HEK293 (cell line): ENCODE results near the gene BOD1.

Experiments
- CTCF ChIA-PET: fragments of 350-600 bp; formaldehyde crosslinking; extraction: SDS; loops from one replicate; lab custom pipeline; 2021; ENCODE audit warnings: antibody characterized with exemption; lab: Yijun Ruan, JAX
- POLR2A ChIA-PET: fragments of 300-600 bp; formaldehyde crosslinking; extraction: SDS; loops from one replicate; lab custom pipeline; 2020; ENCODE audit warnings: antibody characterized with exemption, inconsistent platforms; lab: Yijun Ruan, JAX
- H3K27ac ChIP-seq: fragments of 200-500 bp; sonication (Bioruptor generic); 2 replicates; pipeline ENCODE4 v1.5.1; 2014; ENCODE audit warnings: low read depth, low read length, control low read depth, inconsistent platforms; ENCODE audit errors: extremely low read depth
- H3K36me3 ChIP-seq, 2 experiments: fragments of 200-500 bp in 1 of 2; sonication (Bioruptor generic) in 1 of 2; 1 replicate in 1 of 2; 2 replicates in 1 of 2; pipeline ENCODE4 v1.5.1; 2014 to 2017; ENCODE audit warnings: inconsistent platforms in 2 of 2, low read length in 2 of 2; ENCODE audit not compliant: control insufficient read depth in 2 of 2, insufficient read depth in 1 of 2
- H3K4me1 ChIP-seq: fragments of 200-500 bp; sonication (Bioruptor generic); 2 replicates; pipeline ENCODE4 v1.5.1; 2014; ENCODE audit warnings: mild to moderate bottlenecking, low read length, inconsistent platforms; ENCODE audit not compliant: control insufficient read depth, insufficient read depth
- H3K4me3 ChIP-seq: 2 replicates; pipeline ENCODE4 v1.5.1; 2011; ENCODE audit warnings: low read depth, mild to moderate bottlenecking, control low read depth, low read length, moderate library complexity
- H3K9me3 ChIP-seq: fragments of 200-500 bp; sonication (Bioruptor generic); 2 replicates; pipeline ENCODE4 v1.5.1; 2014; ENCODE audit warnings: low read depth, low read length, inconsistent platforms; ENCODE audit not compliant: control insufficient read depth, insufficient read depth
- BCL11A ChIP-seq: fragments of 450-650 bp; formaldehyde crosslinking; IDR thresholded peaks from 2 replicates; pipeline ENCODE4 v1.5.1; 2016; ENCODE audit warnings: low read depth, missing biosample characterization, missing genetic modification characterization
- HOXA7 ChIP-seq: sonication (generic); formaldehyde crosslinking; IDR thresholded peaks from 2 replicates; pipeline ENCODE4 v1.8.1; 2022; ENCODE audit warnings: missing genetic modification reagents, borderline replicate concordance
- HOXC10 ChIP-seq: sonication (generic); formaldehyde crosslinking; IDR thresholded peaks from 2 replicates; pipeline ENCODE4 v1.8.1; 2023; ENCODE audit warnings: mild to moderate bottlenecking, missing genetic modification reagents
- SETDB1 ChIP-seq: IDR thresholded peaks from one replicate; pipeline ENCODE4 v1.6.1; 2017; ENCODE audit warnings: mild to moderate bottlenecking, low read length, moderate library complexity, mixed read lengths; ENCODE audit not compliant: insufficient read length
- TCF7L2 ChIP-seq: IDR thresholded peaks from 2 replicates; pipeline ENCODE4 v1.6.1; 2011; ENCODE audit warnings: low read depth, mild to moderate bottlenecking, inconsistent platforms, low read length, moderate library complexity, borderline replicate concordance
- TRIM28 ChIP-seq: IDR thresholded peaks from 2 replicates; pipeline ENCODE4 v1.6.1; 2011; ENCODE audit warnings: low read length, control low read depth, borderline replicate concordance
- WT1 ChIP-seq: fragments of 450-650 bp; formaldehyde crosslinking; IDR thresholded peaks from 2 replicates; pipeline ENCODE4 v1.5.1; 2016; ENCODE audit warnings: missing biosample characterization, missing genetic modification characterization
- ZBTB7A ChIP-seq: fragments of 450-650 bp; formaldehyde crosslinking; IDR thresholded peaks from 2 replicates; pipeline ENCODE4 v1.5.1; 2016; ENCODE audit warnings: low read depth, missing biosample characterization, missing genetic modification characterization
- ZNF112 ChIP-seq: fragments of 450-650 bp; formaldehyde crosslinking; IDR thresholded peaks from 2 replicates; pipeline ENCODE4 v1.5.0; 2017; ENCODE audit warnings: missing biosample characterization, missing genetic modification characterization
- ZNF37A ChIP-seq: fragments of 450-650 bp; IDR thresholded peaks from 2 replicates; pipeline ENCODE4 v1.5.1; 2018; ENCODE audit warnings: missing biosample characterization, missing genetic modification characterization
- ZNF530 ChIP-seq: fragments of 450-650 bp; formaldehyde crosslinking; IDR thresholded peaks from 2 replicates; pipeline ENCODE4 v1.5.1; 2016; ENCODE audit warnings: low read depth, missing biosample characterization, missing genetic modification characterization
- ZNF549 ChIP-seq: fragments of 450-650 bp; IDR thresholded peaks from 2 replicates; pipeline ENCODE4 v1.5.1; 2018; ENCODE audit warnings: missing biosample characterization, missing genetic modification characterization, mild to moderate bottlenecking, inconsistent platforms, moderate library complexity
- TF ChIP-seq, protein P1 (sequence below): fragments of 450-650 bp; IDR thresholded peaks from 2 replicates; pipeline ENCODE4 v1.5.1; 2018; ENCODE audit warnings: missing biosample characterization, mild to moderate bottlenecking, missing genetic modification characterization
- TF ChIP-seq, protein P2 (sequence below): fragments of 450-650 bp; formaldehyde crosslinking; optimal IDR thresholded peaks from 2 replicates; pipeline ENCODE3; 2016; ENCODE audit warnings: missing biosample characterization, mild to moderate bottlenecking, missing genetic modification characterization
- TF ChIP-seq, protein P3 (sequence below): fragments of 450-650 bp; formaldehyde crosslinking; IDR thresholded peaks from 2 replicates; pipeline ENCODE4 v1.5.1; 2016; ENCODE audit warnings: missing biosample characterization, missing genetic modification characterization
- TF ChIP-seq, protein P4 (sequence below): fragments of 450-650 bp; formaldehyde crosslinking; IDR thresholded peaks from 2 replicates; pipeline ENCODE4 v1.5.1; 2016; ENCODE audit warnings: missing biosample characterization, missing genetic modification characterization
- TF ChIP-seq, protein P5 (sequence below): fragments of 450-650 bp; formaldehyde crosslinking; IDR thresholded peaks from 2 replicates; pipeline ENCODE4 v1.5.1; 2016; ENCODE audit warnings: missing biosample characterization, missing genetic modification characterization
- TF ChIP-seq, protein P6 (sequence below): IDR thresholded peaks from 2 replicates; pipeline ENCODE4 v1.6.1; 2011; ENCODE audit warnings: mild to moderate bottlenecking, low read depth, low read length, borderline replicate concordance
- TF ChIP-seq, protein P7 (sequence below): fragments of 450-650 bp; formaldehyde crosslinking; IDR thresholded peaks from 2 replicates; pipeline ENCODE4 v1.5.1; 2016; ENCODE audit warnings: missing biosample characterization, missing genetic modification characterization
- TF ChIP-seq, protein P8 (sequence below): fragments of 450-650 bp; formaldehyde crosslinking; IDR thresholded peaks from 2 replicates; pipeline ENCODE4 v1.5.1; 2017; ENCODE audit warnings: missing biosample characterization, mild to moderate bottlenecking, missing genetic modification characterization, moderate library complexity

Gene BOD1

DNA sequence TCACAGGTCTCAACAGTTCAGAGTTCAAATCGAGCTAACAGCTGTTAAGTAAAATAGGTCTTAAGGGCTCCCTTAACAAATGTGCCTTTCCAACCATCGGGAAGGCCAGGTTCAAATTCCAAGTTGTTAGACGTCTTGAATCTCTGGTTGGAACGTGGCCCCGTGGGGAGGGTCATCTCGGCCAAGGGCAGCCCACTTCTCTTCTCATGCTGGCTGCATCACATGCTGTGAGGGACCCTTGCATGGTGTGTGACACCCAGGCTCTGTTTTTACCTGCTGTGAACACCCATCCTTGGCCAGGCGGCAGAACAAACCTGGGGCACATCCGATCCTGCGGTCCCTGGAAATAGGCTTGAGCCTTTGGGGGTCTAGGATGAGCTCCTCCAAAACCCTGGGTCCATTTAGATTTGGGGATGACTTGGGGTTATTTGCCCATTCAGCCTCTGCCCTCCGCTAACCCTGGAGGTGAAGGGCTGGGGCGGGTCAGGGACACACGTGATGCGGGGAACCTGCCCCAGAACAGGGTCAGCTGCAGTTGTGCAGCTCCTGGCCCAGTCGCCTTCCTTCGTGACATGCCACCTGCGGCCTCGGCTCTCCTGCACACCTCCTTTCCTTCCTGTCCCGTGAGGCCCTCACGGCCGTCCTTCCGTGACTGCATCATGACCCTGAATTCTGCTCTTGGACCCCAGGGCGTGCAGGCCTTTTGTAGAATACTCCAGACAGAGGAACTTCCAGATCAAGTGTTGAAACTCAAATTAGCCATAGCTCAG lies 45.9 kb downstream of the BOD1 start:
- Histone ChIP-seq H3K4me3 (no peak overlapping the region), H3K9me3 (no peaks in the 10 kb centered on the region), H3K36me3 (no peaks in the 10 kb centered on the region), H3K4me1 (0 out of 2 replicates have a peak, but pooled peaks cover 3% of the 10 kb centered on the region), H3K27ac (no peak overlapping the region)
- TF ChIP-seq, protein P1, sequence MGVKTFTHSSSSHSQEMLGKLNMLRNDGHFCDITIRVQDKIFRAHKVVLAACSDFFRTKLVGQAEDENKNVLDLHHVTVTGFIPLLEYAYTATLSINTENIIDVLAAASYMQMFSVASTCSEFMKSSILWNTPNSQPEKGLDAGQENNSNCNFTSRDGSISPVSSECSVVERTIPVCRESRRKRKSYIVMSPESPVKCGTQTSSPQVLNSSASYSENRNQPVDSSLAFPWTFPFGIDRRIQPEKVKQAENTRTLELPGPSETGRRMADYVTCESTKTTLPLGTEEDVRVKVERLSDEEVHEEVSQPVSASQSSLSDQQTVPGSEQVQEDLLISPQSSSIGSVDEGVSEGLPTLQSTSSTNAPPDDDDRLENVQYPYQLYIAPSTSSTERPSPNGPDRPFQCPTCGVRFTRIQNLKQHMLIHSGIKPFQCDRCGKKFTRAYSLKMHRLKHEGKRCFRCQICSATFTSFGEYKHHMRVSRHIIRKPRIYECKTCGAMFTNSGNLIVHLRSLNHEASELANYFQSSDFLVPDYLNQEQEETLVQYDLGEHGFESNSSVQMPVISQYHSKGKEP (tag by site-specific recombination), result no peak
- TF ChIP-seq ZNF549 (tag by site-specific recombination) (no peak), SETDB1 (no peak), ZNF37A (tag by site-specific recombination) (no peak), BCL11A (tag by site-specific recombination) (no peak), HOXA7 (CRISPR knock-in tag) (no peak)
- POLR2A ChIA-PET, result no interaction called here
- CTCF ChIA-PET, result interaction anchor here (0.6 to 1.8 kb wide), 6 partner anchors 8 to 453 kb away, joined by 3 to 4 read pairs (median 3); no protein-coding TSS in a partner anchor

DNA sequence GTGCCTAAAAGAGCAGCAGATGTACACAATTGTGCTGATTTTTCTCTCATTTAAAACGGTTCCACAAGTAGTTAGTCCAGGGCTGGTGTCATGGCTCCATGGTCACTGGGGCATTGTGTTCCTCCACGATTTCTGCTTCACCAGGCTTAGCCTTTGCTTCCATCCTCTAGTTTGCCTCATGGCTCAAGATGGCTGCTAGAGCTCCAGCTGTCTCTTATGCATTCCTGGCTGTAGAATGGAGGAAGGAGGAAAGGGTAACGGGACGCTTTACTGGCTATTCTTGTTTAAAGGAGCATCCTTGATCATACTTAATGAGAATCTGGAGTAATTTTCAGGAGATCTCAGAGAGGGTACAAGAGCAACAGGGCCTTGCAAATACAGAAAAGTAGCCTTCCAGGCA lies 47.7 kb downstream of the BOD1 start:
- ChIA-PET POLR2A (no interaction called here), CTCF (interaction anchor here (0.7 kb wide), 1 partner anchor 87 kb away, joined by 3 read pairs; no protein-coding TSS in a partner anchor)
- H3K4me3 ChIP-seq, result no peak overlapping the region
- H3K9me3 ChIP-seq, result no peaks in the 10 kb centered on the region
- no peak overlapping the region for H3K27ac ChIP-seq
- H3K4me1 ChIP-seq, result 0 out of 2 replicates have a peak, but pooled peaks cover 3% of the 10 kb centered on the region
- no peaks in the 10 kb centered on the region for H3K36me3 ChIP-seq
- TF ChIP-seq, protein P2, sequence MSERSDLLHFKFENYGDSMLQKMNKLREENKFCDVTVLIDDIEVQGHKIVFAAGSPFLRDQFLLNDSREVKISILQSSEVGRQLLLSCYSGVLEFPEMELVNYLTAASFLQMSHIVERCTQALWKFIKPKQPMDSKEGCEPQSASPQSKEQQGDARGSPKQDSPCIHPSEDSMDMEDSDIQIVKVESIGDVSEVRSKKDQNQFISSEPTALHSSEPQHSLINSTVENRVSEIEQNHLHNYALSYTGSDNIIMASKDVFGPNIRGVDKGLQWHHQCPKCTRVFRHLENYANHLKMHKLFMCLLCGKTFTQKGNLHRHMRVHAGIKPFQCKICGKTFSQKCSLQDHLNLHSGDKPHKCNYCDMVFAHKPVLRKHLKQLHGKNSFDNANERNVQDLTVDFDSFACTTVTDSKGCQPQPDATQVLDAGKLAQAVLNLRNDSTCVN (tag by site-specific recombination), result no peak
- TF ChIP-seq, protein P3, sequence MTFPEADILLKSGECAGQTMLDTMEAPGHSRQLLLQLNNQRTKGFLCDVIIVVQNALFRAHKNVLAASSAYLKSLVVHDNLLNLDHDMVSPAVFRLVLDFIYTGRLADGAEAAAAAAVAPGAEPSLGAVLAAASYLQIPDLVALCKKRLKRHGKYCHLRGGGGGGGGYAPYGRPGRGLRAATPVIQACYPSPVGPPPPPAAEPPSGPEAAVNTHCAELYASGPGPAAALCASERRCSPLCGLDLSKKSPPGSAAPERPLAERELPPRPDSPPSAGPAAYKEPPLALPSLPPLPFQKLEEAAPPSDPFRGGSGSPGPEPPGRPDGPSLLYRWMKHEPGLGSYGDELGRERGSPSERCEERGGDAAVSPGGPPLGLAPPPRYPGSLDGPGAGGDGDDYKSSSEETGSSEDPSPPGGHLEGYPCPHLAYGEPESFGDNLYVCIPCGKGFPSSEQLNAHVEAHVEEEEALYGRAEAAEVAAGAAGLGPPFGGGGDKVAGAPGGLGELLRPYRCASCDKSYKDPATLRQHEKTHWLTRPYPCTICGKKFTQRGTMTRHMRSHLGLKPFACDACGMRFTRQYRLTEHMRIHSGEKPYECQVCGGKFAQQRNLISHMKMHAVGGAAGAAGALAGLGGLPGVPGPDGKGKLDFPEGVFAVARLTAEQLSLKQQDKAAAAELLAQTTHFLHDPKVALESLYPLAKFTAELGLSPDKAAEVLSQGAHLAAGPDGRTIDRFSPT (tag by site-specific recombination), result no peak
- TF ChIP-seq TCF7L2, result no peak
- no peak for TF ChIP-seq ZBTB7A (tag by site-specific recombination)
- TF ChIP-seq, protein P4, sequence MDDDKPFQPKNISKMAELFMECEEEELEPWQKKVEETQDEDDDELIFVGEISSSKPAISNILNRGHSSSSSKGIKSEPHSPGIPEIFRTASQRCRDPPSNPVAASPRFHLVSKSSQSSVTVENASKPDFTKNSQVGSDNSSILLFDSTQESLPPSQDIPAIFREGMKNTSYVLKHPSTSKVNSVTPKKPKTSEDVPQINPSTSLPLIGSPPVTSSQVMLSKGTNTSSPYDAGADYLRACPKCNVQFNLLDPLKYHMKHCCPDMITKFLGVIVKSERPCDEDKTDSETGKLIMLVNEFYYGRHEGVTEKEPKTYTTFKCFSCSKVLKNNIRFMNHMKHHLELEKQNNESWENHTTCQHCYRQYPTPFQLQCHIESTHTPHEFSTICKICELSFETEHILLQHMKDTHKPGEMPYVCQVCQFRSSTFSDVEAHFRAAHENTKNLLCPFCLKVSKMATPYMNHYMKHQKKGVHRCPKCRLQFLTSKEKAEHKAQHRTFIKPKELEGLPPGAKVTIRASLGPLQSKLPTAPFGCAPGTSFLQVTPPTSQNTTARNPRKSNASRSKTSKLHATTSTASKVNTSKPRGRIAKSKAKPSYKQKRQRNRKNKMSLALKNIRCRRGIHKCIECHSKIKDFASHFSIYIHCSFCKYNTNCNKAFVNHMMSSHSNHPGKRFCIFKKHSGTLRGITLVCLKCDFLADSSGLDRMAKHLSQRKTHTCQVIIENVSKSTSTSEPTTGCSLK (tag by site-specific recombination), result no peak
- TF ChIP-seq, protein P5, sequence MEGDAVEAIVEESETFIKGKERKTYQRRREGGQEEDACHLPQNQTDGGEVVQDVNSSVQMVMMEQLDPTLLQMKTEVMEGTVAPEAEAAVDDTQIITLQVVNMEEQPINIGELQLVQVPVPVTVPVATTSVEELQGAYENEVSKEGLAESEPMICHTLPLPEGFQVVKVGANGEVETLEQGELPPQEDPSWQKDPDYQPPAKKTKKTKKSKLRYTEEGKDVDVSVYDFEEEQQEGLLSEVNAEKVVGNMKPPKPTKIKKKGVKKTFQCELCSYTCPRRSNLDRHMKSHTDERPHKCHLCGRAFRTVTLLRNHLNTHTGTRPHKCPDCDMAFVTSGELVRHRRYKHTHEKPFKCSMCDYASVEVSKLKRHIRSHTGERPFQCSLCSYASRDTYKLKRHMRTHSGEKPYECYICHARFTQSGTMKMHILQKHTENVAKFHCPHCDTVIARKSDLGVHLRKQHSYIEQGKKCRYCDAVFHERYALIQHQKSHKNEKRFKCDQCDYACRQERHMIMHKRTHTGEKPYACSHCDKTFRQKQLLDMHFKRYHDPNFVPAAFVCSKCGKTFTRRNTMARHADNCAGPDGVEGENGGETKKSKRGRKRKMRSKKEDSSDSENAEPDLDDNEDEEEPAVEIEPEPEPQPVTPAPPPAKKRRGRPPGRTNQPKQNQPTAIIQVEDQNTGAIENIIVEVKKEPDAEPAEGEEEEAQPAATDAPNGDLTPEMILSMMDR (tag by site-specific recombination), result no peak
- TF ChIP-seq, protein P6, sequence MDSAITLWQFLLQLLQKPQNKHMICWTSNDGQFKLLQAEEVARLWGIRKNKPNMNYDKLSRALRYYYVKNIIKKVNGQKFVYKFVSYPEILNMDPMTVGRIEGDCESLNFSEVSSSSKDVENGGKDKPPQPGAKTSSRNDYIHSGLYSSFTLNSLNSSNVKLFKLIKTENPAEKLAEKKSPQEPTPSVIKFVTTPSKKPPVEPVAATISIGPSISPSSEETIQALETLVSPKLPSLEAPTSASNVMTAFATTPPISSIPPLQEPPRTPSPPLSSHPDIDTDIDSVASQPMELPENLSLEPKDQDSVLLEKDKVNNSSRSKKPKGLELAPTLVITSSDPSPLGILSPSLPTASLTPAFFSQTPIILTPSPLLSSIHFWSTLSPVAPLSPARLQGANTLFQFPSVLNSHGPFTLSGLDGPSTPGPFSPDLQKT, result no peak
- TF ChIP-seq, protein P7, sequence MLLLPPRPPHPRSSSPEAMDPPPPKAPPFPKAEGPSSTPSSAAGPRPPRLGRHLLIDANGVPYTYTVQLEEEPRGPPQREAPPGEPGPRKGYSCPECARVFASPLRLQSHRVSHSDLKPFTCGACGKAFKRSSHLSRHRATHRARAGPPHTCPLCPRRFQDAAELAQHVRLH, result 0 out of 2 replicates have a peak, but pooled peaks have one; percentile 35
- TF ChIP-seq SETDB1, result peak; percentile 81
- 0 out of 2 replicates have a peak, but pooled peaks have one; percentile 20 for TF ChIP-seq TRIM28
- no peak for TF ChIP-seq HOXC10 (CRISPR knock-in tag)
- TF ChIP-seq, protein P8, sequence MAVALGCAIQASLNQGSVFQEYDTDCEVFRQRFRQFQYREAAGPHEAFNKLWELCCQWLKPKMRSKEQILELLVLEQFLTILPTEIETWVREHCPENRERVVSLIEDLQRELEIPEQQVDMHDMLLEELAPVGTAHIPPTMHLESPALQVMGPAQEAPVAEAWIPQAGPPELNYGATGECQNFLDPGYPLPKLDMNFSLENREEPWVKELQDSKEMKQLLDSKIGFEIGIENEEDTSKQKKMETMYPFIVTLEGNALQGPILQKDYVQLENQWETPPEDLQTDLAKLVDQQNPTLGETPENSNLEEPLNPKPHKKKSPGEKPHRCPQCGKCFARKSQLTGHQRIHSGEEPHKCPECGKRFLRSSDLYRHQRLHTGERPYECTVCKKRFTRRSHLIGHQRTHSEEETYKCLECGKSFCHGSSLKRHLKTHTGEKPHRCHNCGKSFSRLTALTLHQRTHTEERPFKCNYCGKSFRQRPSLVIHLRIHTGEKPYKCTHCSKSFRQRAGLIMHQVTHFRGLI (tag by site-specific recombination), result no peak
- no peak for TF ChIP-seq WT1 (tag by site-specific recombination)
- no peak for TF ChIP-seq ZNF530 (tag by site-specific recombination)
- no peak for TF ChIP-seq ZNF112 (tag by site-specific recombination)
